Fibroblast of lung (primary cell): Measurements from ENCODE around the gene SELL.

Experiments
- CTCF ChIP-seq, 2 donors: IDR thresholded peaks in 1 of 2; conservative IDR thresholded peaks in 1 of 2; 1 replicate in 1 of 2; 2 replicates in 1 of 2; pipeline ENCODE4 v1.5.1; 2011 to 2012; ENCODE audit warnings: low read length in 2 of 2, control low read depth in 1 of 2, inconsistent platforms in 1 of 2, low read depth in 1 of 2, mild to moderate bottlenecking in 1 of 2
- EZH2 ChIP-seq: IDR thresholded peaks from 2 replicates; pipeline ENCODE4 v1.5.1; 2012; ENCODE audit warnings: low read length, control low read depth, mild to moderate bottlenecking; ENCODE audit errors: missing control alignments

- TF ChIP-seq CTCF (conservative IDR thresholded peaks at IDR 0.05 in 1 of 2, IDR thresholded peaks at IDR 0.05 in 1 of 2; ENCODE audit: low read depth in 1 of 2, low read length in 2 of 2) (no peak), EZH2 (no peak)
These were observed 22.5 kb upstream of the SELL start, which contains the start of gene SELE for GRCh38 chr1:169733924-169734323.
